ENCODE results near the gene NUBPL.

GRCh38 chr14:31605702-31606101, 44.5 kb downstream of the NUBPL start:
- TF ChIP-seq, protein P1, sequence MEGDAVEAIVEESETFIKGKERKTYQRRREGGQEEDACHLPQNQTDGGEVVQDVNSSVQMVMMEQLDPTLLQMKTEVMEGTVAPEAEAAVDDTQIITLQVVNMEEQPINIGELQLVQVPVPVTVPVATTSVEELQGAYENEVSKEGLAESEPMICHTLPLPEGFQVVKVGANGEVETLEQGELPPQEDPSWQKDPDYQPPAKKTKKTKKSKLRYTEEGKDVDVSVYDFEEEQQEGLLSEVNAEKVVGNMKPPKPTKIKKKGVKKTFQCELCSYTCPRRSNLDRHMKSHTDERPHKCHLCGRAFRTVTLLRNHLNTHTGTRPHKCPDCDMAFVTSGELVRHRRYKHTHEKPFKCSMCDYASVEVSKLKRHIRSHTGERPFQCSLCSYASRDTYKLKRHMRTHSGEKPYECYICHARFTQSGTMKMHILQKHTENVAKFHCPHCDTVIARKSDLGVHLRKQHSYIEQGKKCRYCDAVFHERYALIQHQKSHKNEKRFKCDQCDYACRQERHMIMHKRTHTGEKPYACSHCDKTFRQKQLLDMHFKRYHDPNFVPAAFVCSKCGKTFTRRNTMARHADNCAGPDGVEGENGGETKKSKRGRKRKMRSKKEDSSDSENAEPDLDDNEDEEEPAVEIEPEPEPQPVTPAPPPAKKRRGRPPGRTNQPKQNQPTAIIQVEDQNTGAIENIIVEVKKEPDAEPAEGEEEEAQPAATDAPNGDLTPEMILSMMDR (conservative IDR thresholded peaks at IDR 0.05; ENCODE audit: low read length): no peak
- no peak for TF ChIP-seq EZH2phosphoT487 (IDR thresholded peaks at IDR 0.05; ENCODE audit: borderline replicate concordance)
